OCI-LY7 (cell line): Measurements from ENCODE around the gene LRRFIP1. TPM values are rescaled to one million over a fixed set of nuclear protein-coding genes. Genes with fewer than 3 reads are reported as not detected.

Experiments
- BruUV-seq: library from RNA; stranded (reverse); fragments of 400-500 nt; replicated peaks from 2 replicates; lab custom pipeline; 2021; lab: Mats Ljungman, UMichigan
- CTCF ChIA-PET: fragments of 300-600 bp; sonication (Branson Sonifier 250); formaldehyde crosslinking; loops from one replicate; lab custom pipeline; 2022; ENCODE audit warnings: antibody characterized with exemption; ENCODE audit not compliant: unreplicated experiment; lab: Charles Lee
- POLR2A ChIA-PET: fragments of 300-600 bp; sonication (Branson Sonifier 250); formaldehyde crosslinking; loops from one replicate; lab custom pipeline; 2022; ENCODE audit warnings: antibody characterized with exemption; lab: Charles Lee
- DNase-seq: peaks from one replicate; pipeline ENCODE4 v3.0.0-alpha.2; 2015; ENCODE audit warnings: low spot score
- H2AFZ ChIP-seq: fragments of 200-600 bp; sonication (generic), shearing (Covaris generic); 2 replicates; pipeline ENCODE4 v1.6.1; 2014; ENCODE audit warnings: mild to moderate bottlenecking, antibody characterized with exemption, low read length, moderate library complexity
- H3K27ac ChIP-seq: fragments of 200-600 bp; sonication (generic); 2 replicates; pipeline ENCODE4 v1.5.1; 2014; ENCODE audit warnings: mixed run types, low read depth, mild to moderate bottlenecking, moderate library complexity, low read length, inconsistent platforms; ENCODE audit not compliant: poor library complexity, severe bottlenecking
- H3K36me3 ChIP-seq: fragments of 200-600 bp; sonication (generic); 2 replicates; pipeline ENCODE4 v1.6.1; 2014; ENCODE audit warnings: mild to moderate bottlenecking, antibody characterized with exemption, low read length, moderate library complexity, mixed read lengths; ENCODE audit not compliant: insufficient read depth
- H3K4me1 ChIP-seq: fragments of 200-600 bp; sonication (generic); 2 replicates; pipeline ENCODE4 v1.5.1; 2014; ENCODE audit warnings: mild to moderate bottlenecking, low read length; ENCODE audit not compliant: insufficient read depth, poor library complexity, severe bottlenecking
- H3K4me2 ChIP-seq: fragments of 200-600 bp; sonication (generic); 2 replicates; pipeline ENCODE4 v1.6.1; 2014; ENCODE audit warnings: mild to moderate bottlenecking, low read length
- H3K4me3 ChIP-seq: fragments of 200-600 bp; sonication (generic); 2 replicates; pipeline ENCODE4 v1.5.1; 2014; ENCODE audit warnings: mild to moderate bottlenecking, low read depth, low read length; ENCODE audit not compliant: poor library complexity, severe bottlenecking
- H3K79me2 ChIP-seq: fragments of 200-600 bp; sonication (generic); 2 replicates; pipeline ENCODE4 v1.6.1; 2016; ENCODE audit warnings: low read depth, mild to moderate bottlenecking, low read length, moderate library complexity, mixed read lengths; ENCODE audit not compliant: insufficient read depth
- H3K9me2 ChIP-seq: fragments of 200-600 bp; sonication (generic); 2 replicates; pipeline ENCODE4 v1.6.1; 2016; ENCODE audit warnings: mild to moderate bottlenecking, low read length, mixed read lengths; ENCODE audit not compliant: insufficient read depth
- H3K9me3 ChIP-seq: fragments of 200-600 bp; sonication (generic); 2 replicates; pipeline ENCODE4 v1.6.1; 2014; ENCODE audit warnings: mild to moderate bottlenecking, mixed run types, low read length, mixed read lengths
- H4K20me1 ChIP-seq: fragments of 200-600 bp; sonication (generic); 2 replicates; pipeline ENCODE4 v1.6.1; 2014; ENCODE audit warnings: mild to moderate bottlenecking, antibody characterized with exemption, low read length, moderate library complexity, mixed read lengths; ENCODE audit not compliant: insufficient read depth
- EZH2phosphoT487 ChIP-seq: fragments of 200-600 bp; sonication (generic); IDR thresholded peaks from 2 replicates; pipeline ENCODE4 v1.6.1; 2018; ENCODE audit warnings: low read depth, borderline replicate concordance, mild to moderate bottlenecking, mixed run types, antibody characterized with exemption, low read length, moderate library complexity, mixed read lengths
- intact Hi-C: fragments of 100-400 bp; cut with micrococcal nuclease; formaldehyde crosslinking; loops from one replicate; pipeline ENCODE4 v1.10.0; 2022; ENCODE audit not compliant: unreplicated experiment
- total RNA-seq, 2 experiments: library from RNA; depleted of rRNA in 1 of 2; stranded (reverse); fragments of >200 nt in 1 of 2; shearing (Covaris generic) in 1 of 2; gene quantifications; 2 replicates each; pipeline ENCODE4 v1.2.3, GENCODE V29; 2014 to 2022
- TF ChIP-seq, protein P1 (sequence below): fragments of 200-600 bp; sonication (generic); conservative IDR thresholded peaks from 2 replicates; pipeline ENCODE4 v1.5.1; 2014; ENCODE audit warnings: mild to moderate bottlenecking, antibody characterized with exemption, low read length, moderate library complexity, mixed read lengths

LRRFIP1 gene
- total RNA-seq, 2 experiments from 2014 or later, result 95.7 to 216 TPM

DNA sequence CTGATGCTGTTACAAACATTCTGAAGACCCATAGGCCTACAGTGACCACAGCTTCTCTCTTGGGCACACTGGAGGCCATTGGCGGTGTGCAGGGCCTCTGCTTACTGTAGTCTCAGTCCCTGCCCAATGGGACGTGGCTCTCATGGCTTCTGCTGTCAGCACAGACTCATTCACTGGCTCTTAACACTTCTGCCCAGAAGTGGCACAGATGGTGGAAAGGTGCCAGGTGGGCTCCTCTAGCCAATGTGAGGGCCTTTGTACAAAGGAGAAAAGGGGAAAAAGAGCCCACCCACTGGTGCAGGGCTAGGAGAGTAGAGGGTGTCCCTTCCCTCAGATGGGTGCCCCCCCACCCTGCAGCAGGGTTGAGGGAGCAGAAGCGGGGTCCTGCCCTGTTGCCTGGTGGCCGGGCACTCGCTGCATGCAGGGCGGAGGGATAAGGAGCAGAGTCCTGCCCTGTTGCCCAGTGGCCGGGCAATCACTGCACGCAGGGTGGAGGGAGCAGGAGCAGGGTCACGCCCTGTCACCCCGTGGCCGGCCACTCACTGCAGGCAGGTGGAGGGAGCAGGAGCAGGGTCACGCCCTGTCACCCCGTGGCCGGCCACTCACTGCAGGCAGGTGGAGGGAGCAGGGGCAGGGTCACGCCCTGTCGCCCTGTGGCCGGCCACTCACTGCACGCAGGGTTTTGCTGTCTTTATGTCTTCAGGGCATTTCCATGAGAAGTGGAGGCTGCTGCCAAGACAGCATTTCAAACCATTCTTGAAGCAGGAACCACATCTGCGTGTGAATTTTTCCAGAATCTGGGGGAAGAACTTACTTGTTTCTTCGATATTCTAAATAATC lies 20.0 kb downstream of the LRRFIP1 start:
- ChIA-PET CTCF (no interaction called here), POLR2A (no interaction called here)
- Histone ChIP-seq H3K9me3 (peaks cover 14% of the 10 kb centered on the region; the same call in 1 of the 2 replicates), H3K4me3 (no peak overlapping the region), H3K4me2 (no peak overlapping the region), H3K79me2 (no peaks in the 10 kb centered on the region), H3K9me2 (no peaks in the 10 kb centered on the region), H3K27ac (no peak overlapping the region), H2AFZ (no peak overlapping the region), H3K4me1 (no peaks in the 10 kb centered on the region), H3K36me3 (no peaks in the 10 kb centered on the region), H4K20me1 (no peaks in the 10 kb centered on the region)
- intact Hi-C loops, result no loop called here
- TF ChIP-seq EZH2phosphoT487, result no peak
- TF ChIP-seq, protein P1, sequence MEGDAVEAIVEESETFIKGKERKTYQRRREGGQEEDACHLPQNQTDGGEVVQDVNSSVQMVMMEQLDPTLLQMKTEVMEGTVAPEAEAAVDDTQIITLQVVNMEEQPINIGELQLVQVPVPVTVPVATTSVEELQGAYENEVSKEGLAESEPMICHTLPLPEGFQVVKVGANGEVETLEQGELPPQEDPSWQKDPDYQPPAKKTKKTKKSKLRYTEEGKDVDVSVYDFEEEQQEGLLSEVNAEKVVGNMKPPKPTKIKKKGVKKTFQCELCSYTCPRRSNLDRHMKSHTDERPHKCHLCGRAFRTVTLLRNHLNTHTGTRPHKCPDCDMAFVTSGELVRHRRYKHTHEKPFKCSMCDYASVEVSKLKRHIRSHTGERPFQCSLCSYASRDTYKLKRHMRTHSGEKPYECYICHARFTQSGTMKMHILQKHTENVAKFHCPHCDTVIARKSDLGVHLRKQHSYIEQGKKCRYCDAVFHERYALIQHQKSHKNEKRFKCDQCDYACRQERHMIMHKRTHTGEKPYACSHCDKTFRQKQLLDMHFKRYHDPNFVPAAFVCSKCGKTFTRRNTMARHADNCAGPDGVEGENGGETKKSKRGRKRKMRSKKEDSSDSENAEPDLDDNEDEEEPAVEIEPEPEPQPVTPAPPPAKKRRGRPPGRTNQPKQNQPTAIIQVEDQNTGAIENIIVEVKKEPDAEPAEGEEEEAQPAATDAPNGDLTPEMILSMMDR, result no peak
- no TSS peak for BruUV-seq
- no peak for DNase-seq

- Histone ChIP-seq H3K4me1 (peaks cover 4% of the 10 kb centered on the region), H2AFZ (no peak overlapping the region), H3K9me2 (no peaks in the 10 kb centered on the region), H3K4me3 (no peak overlapping the region), H3K79me2 (no peaks in the 10 kb centered on the region), H3K9me3 (peaks cover 20% of the 10 kb centered on the region; the same call in 1 of the 2 replicates), H3K36me3 (no peaks in the 10 kb centered on the region), H3K4me2 (no peak overlapping the region), H3K27ac (no peak overlapping the region), H4K20me1 (no peaks in the 10 kb centered on the region)
- ChIA-PET CTCF (no interaction called here), POLR2A (no interaction called here)
- DNase-seq, result no peak
- intact Hi-C loops, result no loop called here
- TF ChIP-seq, protein P1, result no peak
- no peak for TF ChIP-seq EZH2phosphoT487
- BruUV-seq, result no TSS peak
Measured at GRCh38 chr2:237648016-237648381, 20.6 kb downstream of the LRRFIP1 start.
